ENCODE measurements around the gene NKX1-1. TPM values are rescaled to one million over a fixed set of nuclear protein-coding genes. Genes with fewer than 3 reads are reported as not detected.
"Not testable (repeated sequence)": the region's sequence is repeated elsewhere in the genome, so short reads cannot be mapped to it uniquely, and the experiment has no call there.

NKX1-1 gene
- total and polyA plus RNA-seq, 4 experiments from 2014 or later = not detected

- Mint-ChIP-seq H3K36me3 (peaks cover 0 to 4% of the 10 kb centered on the region in 2 donors), H3K27me3 (peaks cover 0 to 9% of the 10 kb centered on the region in 2 donors), H3K9me3 (peaks cover 0 to 19% (median 3%) of the 10 kb centered on the region in 8 donors), H3K27ac (no peak overlapping the region), H3K4me1 (no peaks in the 10 kb centered on the region), H3K4me3 (no peak overlapping the region)
- Histone ChIP-seq H3K4me3 (ENCODE audit: low read length in 2 of 2) (no peak overlapping the region), H3K9me3 (ENCODE audit: control insufficient read depth in 1 of 2, low read length in 2 of 2) (peaks cover 0 to 4% of the 10 kb centered on the region in 2 donors), H3K27me3 (ENCODE audit: insufficient read depth, low read length) (no peaks in the 10 kb centered on the region), H3K36me3 (ENCODE audit: insufficient read depth, low read length) (peaks cover 10% of the 10 kb centered on the region), H3K4me1 (ENCODE audit: insufficient read depth, low read length) (no peaks in the 10 kb centered on the region), H3K27ac (ENCODE audit: low read depth, low read length) (no peak overlapping the region)
- intact Hi-C loops (cut with micrococcal nuclease) = no loop called here
- ChIA-PET CTCF (ENCODE audit: partially characterized antibody) (no interaction called here), POLR2A (ENCODE audit: partially characterized antibody) (no interaction called here)
- no peak for DNase-seq
Measured at GRCh38 chr4:1395941-1396805, 10.1 kb downstream of the NKX1-1 start.

- H3K4me1 ChIP-seq (ENCODE audit: insufficient read depth, low read length); POLR2A ChIA-PET (ENCODE audit: partially characterized antibody); intact Hi-C loops (cut with micrococcal nuclease): not testable (repeated sequence)
Measured at GRCh38 chr4:1395389-1395820, 10.8 kb downstream of the NKX1-1 start.

GRCh38 chr4:1394554-1395388, 11.5 kb downstream of the NKX1-1 start:
- H3K4me3 ChIP-seq (ENCODE audit: low read length in 2 of 2); DNase-seq; POLR2A ChIA-PET (ENCODE audit: partially characterized antibody); H3K9me3 ChIP-seq (ENCODE audit: control insufficient read depth in 1 of 2, low read length in 2 of 2); H3K27me3 Mint-ChIP-seq; H3K27ac Mint-ChIP-seq; CTCF ChIA-PET (ENCODE audit: partially characterized antibody); H3K36me3 Mint-ChIP-seq; intact Hi-C loops (cut with micrococcal nuclease); H3K27ac ChIP-seq (ENCODE audit: low read depth, low read length); H3K4me3 Mint-ChIP-seq; H3K27me3 ChIP-seq (ENCODE audit: insufficient read depth, low read length); H3K4me1 ChIP-seq (ENCODE audit: insufficient read depth, low read length); H3K4me1 Mint-ChIP-seq: not testable (repeated sequence)
- H3K9me3 Mint-ChIP-seq = peaks cover 0 to 15% (median 5%) of the 10 kb centered on the region in 8 donors
- H3K36me3 ChIP-seq (ENCODE audit: insufficient read depth, low read length) = peaks cover 10% of the 10 kb centered on the region

More at GRCh38 chr4:1395389-1395820, 10.8 kb downstream of the NKX1-1 start:
- H3K27me3 ChIP-seq (ENCODE audit: insufficient read depth, low read length); H3K36me3 Mint-ChIP-seq; H3K27ac Mint-ChIP-seq; H3K27ac ChIP-seq (ENCODE audit: low read depth, low read length); H3K4me3 ChIP-seq (ENCODE audit: low read length in 2 of 2); H3K4me3 Mint-ChIP-seq; H3K4me1 Mint-ChIP-seq; CTCF ChIA-PET (ENCODE audit: partially characterized antibody); DNase-seq; H3K9me3 ChIP-seq (ENCODE audit: control insufficient read depth in 1 of 2, low read length in 2 of 2); H3K27me3 Mint-ChIP-seq: not testable (repeated sequence)
- H3K36me3 ChIP-seq (ENCODE audit: insufficient read depth, low read length) = peaks cover 10% of the 10 kb centered on the region
- peaks cover 0 to 19% (median 3%) of the 10 kb centered on the region in 8 donors for H3K9me3 Mint-ChIP-seq

- Histone ChIP-seq H3K4me1 (ENCODE audit: insufficient read depth, low read length) (no peaks in the 10 kb centered on the region), H3K4me3 (ENCODE audit: low read length in 2 of 2) (no peak overlapping the region), H3K27ac (ENCODE audit: low read depth, low read length) (no peak overlapping the region), H3K36me3 (ENCODE audit: insufficient read depth, low read length) (peaks cover 10% of the 10 kb centered on the region), H3K9me3 (ENCODE audit: control insufficient read depth in 1 of 2, low read length in 2 of 2) (peaks cover 0 to 4% of the 10 kb centered on the region in 2 donors), H3K27me3 (ENCODE audit: insufficient read depth, low read length) (no peaks in the 10 kb centered on the region)
- Mint-ChIP-seq H3K36me3 (peaks cover 7 to 9% of the 10 kb centered on the region in 2 donors), H3K27ac (no peak overlapping the region), H3K27me3 (no peaks in the 10 kb centered on the region), H3K9me3 (peaks cover 0 to 18% (median 10%) of the 10 kb centered on the region in 8 donors), H3K4me3 (no peak overlapping the region), H3K4me1 (no peaks in the 10 kb centered on the region)
- intact Hi-C loops (cut with micrococcal nuclease) = no loop called here
- POLR2A ChIA-PET (ENCODE audit: partially characterized antibody) = no interaction called here
- CTCF ChIA-PET (ENCODE audit: partially characterized antibody) = no interaction called here
- no peak for DNase-seq
Measured at GRCh38 chr4:1393866-1394265, 12.4 kb downstream of the NKX1-1 start.

- H3K27ac Mint-ChIP-seq; CTCF ChIA-PET (ENCODE audit: partially characterized antibody); DNase-seq; H3K4me3 ChIP-seq (ENCODE audit: low read length in 2 of 2); H3K4me3 Mint-ChIP-seq; H3K4me1 ChIP-seq (ENCODE audit: insufficient read depth, low read length); H3K4me1 Mint-ChIP-seq; POLR2A ChIA-PET (ENCODE audit: partially characterized antibody); H3K9me3 ChIP-seq (ENCODE audit: control insufficient read depth in 1 of 2, low read length in 2 of 2); H3K27me3 Mint-ChIP-seq; H3K27ac ChIP-seq (ENCODE audit: low read depth, low read length); H3K27me3 ChIP-seq (ENCODE audit: insufficient read depth, low read length); intact Hi-C loops (cut with micrococcal nuclease): not testable (repeated sequence)
- H3K36me3 Mint-ChIP-seq = peaks cover 12 to 14% of the 10 kb centered on the region in 2 donors
- H3K36me3 ChIP-seq (ENCODE audit: insufficient read depth, low read length) = peaks cover 10% of the 10 kb centered on the region
- peaks cover 0 to 22% (median 15%) of the 10 kb centered on the region in 8 donors for H3K9me3 Mint-ChIP-seq
Measured at GRCh38 chr4:1393363-1393762, 12.9 kb downstream of the NKX1-1 start.

GRCh38 chr4:1385373-1386340, 20.6 kb downstream of the NKX1-1 start:
- Histone ChIP-seq H3K36me3 (ENCODE audit: insufficient read depth, low read length) (peaks cover 7% of the 10 kb centered on the region), H3K4me1 (ENCODE audit: insufficient read depth, low read length) (no peaks in the 10 kb centered on the region), H3K27ac (ENCODE audit: low read depth, low read length) (no peak overlapping the region), H3K4me3 (ENCODE audit: low read length in 2 of 2) (no peak overlapping the region), H3K27me3 (ENCODE audit: insufficient read depth, low read length) (no peaks in the 10 kb centered on the region), H3K9me3 (ENCODE audit: control insufficient read depth in 1 of 2, low read length in 2 of 2) (no peaks in the 10 kb centered on the region)
- Mint-ChIP-seq H3K27me3 (no peaks in the 10 kb centered on the region), H3K36me3 (peaks cover 33 to 36% of the 10 kb centered on the region in 2 donors), H3K9me3 (peaks cover 0 to 23% (median 18%) of the 10 kb centered on the region in 8 donors), H3K27ac (no peak overlapping the region), H3K4me1 (no peaks in the 10 kb centered on the region), H3K4me3 (no peak overlapping the region)
- DNase-seq = peak in 1 of 5 donors; percentile 11
- intact Hi-C loops (cut with micrococcal nuclease) = no loop called here
- ChIA-PET POLR2A (ENCODE audit: partially characterized antibody) (no interaction called here), CTCF (ENCODE audit: partially characterized antibody) (no interaction called here)
